ENCODE results near the gene STX1B.

The STX1B gene

GRCh38 chr16:30980023-30980371 is 30.4 kb downstream of the STX1B start:
- no peak for TF ChIP-seq CTCF (IDR thresholded peaks at IDR 0.05; ENCODE audit: low read depth, low read length, missing control alignments)
- in situ Hi-C loops (cut with HindIII; ENCODE audit: low sequenced_read_pairs), result no loop called here
- DNase-seq (ENCODE audit: low read depth), result no peak
- H3K4me3 ChIP-seq (ENCODE audit: low read depth, low read length), result no peak overlapping the region

- DNase-seq (ENCODE audit: low read depth), result no peak
- in situ Hi-C loops (cut with HindIII; ENCODE audit: low sequenced_read_pairs), result no loop called here
- TF ChIP-seq CTCF (IDR thresholded peaks at IDR 0.05; ENCODE audit: low read depth, low read length, missing control alignments), result no peak
- no peak overlapping the region for H3K4me3 ChIP-seq (ENCODE audit: low read depth, low read length)
Observed at GRCh38 chr16:30979170-30980022, 31.0 kb downstream of the STX1B start.

- no peak overlapping the region for H3K4me3 ChIP-seq (ENCODE audit: low read depth, low read length)
- in situ Hi-C loops (cut with HindIII; ENCODE audit: low sequenced_read_pairs), result no loop called here
- TF ChIP-seq CTCF (IDR thresholded peaks at IDR 0.05; ENCODE audit: low read depth, low read length, missing control alignments), result peak; percentile 41
- DNase-seq (ENCODE audit: low read depth), result no peak
Observed at GRCh38 chr16:30977502-30977901, 32.9 kb downstream of the STX1B start.

GRCh38 chr16:30976486-30976885 is 34.0 kb downstream of the STX1B start:
- no peak overlapping the region for H3K4me3 ChIP-seq (ENCODE audit: low read depth, low read length)
- in situ Hi-C loops (cut with HindIII; ENCODE audit: low sequenced_read_pairs), result no loop called here
- no peak for DNase-seq (ENCODE audit: low read depth)
- TF ChIP-seq CTCF (IDR thresholded peaks at IDR 0.05; ENCODE audit: low read depth, low read length, missing control alignments), result no peak

- no peak overlapping the region for H3K4me3 ChIP-seq (ENCODE audit: low read depth, low read length)
- TF ChIP-seq CTCF (IDR thresholded peaks at IDR 0.05; ENCODE audit: low read depth, low read length, missing control alignments), result no peak
- in situ Hi-C loops (cut with HindIII; ENCODE audit: low sequenced_read_pairs), result no loop called here
- DNase-seq (ENCODE audit: low read depth), result no peak
Observed at GRCh38 chr16:30974348-30974747, 36.1 kb downstream of the STX1B start.

GRCh38 chr16:30972872-30973271 is 37.6 kb downstream of the STX1B start:
- no peak overlapping the region for H3K4me3 ChIP-seq (ENCODE audit: low read depth, low read length)
- peak; percentile 30 for TF ChIP-seq CTCF (IDR thresholded peaks at IDR 0.05; ENCODE audit: low read depth, low read length, missing control alignments)
- in situ Hi-C loops (cut with HindIII; ENCODE audit: low sequenced_read_pairs), result no loop called here
- no peak for DNase-seq (ENCODE audit: low read depth)
